Esophagus squamous epithelium (tissue), 5 donors: ENCODE results near the gene TMIE. TPM values are rescaled to one million over a fixed set of nuclear protein-coding genes. Genes with fewer than 3 reads are reported as not detected.
A peak's percentile ranks its signal among the peaks of the same experiment; 100 is the strongest.

Experiments used
- DNase-seq: peaks from one replicate; lab custom pipeline; 2025; lab: John Stamatoyannopoulos, UW
- H3K27ac ChIP-seq, 4 donors: fragments of 200-600 bp; sonication (generic); one replicate each; pipeline ENCODE4 v1.5.1; 2016 to 2019; ENCODE audit warnings: mild to moderate bottlenecking in 1 of 4
- H3K27me3 ChIP-seq, 4 donors: fragments of 200-600 bp; sonication (generic); 1 replicate in 3 of 4; 2 replicates in 1 of 4; pipeline versions ENCODE4 v1.5.1 to v1.6.0; 2017 to 2021; ENCODE audit warnings: antibody characterized with exemption in 1 of 4
- H3K36me3 ChIP-seq, 3 donors: fragments of 200-600 bp; sonication (generic); one replicate each; pipeline ENCODE4 v1.5.1; 2016 to 2019
- H3K4me1 ChIP-seq, 3 donors: fragments of 200-600 bp; sonication (generic); one replicate each; pipeline ENCODE4 v1.5.1; 2017 to 2019
- H3K4me3 ChIP-seq, 4 donors: fragments of 200-600 bp; sonication (generic); 1 replicate in 3 of 4; 2 replicates in 1 of 4; pipeline ENCODE4 v1.5.1; 2016 to 2019; ENCODE audit warnings: mild to moderate bottlenecking in 2 of 4, moderate library complexity in 1 of 4
- H3K9me3 ChIP-seq, 3 donors: fragments of 200-600 bp; sonication (generic); one replicate each; pipeline ENCODE4 v1.5.1; 2016 to 2019
- POLR2A ChIP-seq, 4 donors: fragments of 450-650 bp; IDR thresholded peaks; one replicate each; pipeline ENCODE4 v1.6.1; 2017; ENCODE audit warnings: antibody characterized with exemption in 4 of 4, mild to moderate bottlenecking in 4 of 4, moderate library complexity in 3 of 4
- WGBS, 2 donors: methylation state at CpG; one replicate each; pipeline ENCODE4 v1.1.5; 2018; 5-methylcytosine and 5-hydroxymethylcytosine counted together
- intact Hi-C: fragments of 100-400 bp; cut with DNase I; formaldehyde crosslinking; loops from one replicate; pipeline ENCODE4 v1.15.0; 2022
- total RNA-seq, 4 donors: library from RNA; depleted of rRNA; stranded (reverse); fragments of >200 nt; gene quantifications; one replicate each; pipeline ENCODE4 v1.1.0, GENCODE V29; 2016
- TF ChIP-seq, protein P1 (sequence below), 6 experiments: fragments of 450-650 bp in 4 of 6; fragments of 200-600 bp in 2 of 6; sonication (generic) in 2 of 6; IDR thresholded peaks; one replicate each; pipeline ENCODE4 v1.5.1; 2016 to 2019; ENCODE audit warnings: antibody characterized with exemption in 6 of 6, mild to moderate bottlenecking in 4 of 6, moderate library complexity in 4 of 6
- donor health status: DM: yes; HTN: yes; CAD: no.

Gene TMIE
- total RNA-seq, 4 donors from 2014 or later: 0.18 to 1.1 (median 0.61) TPM

DNA sequence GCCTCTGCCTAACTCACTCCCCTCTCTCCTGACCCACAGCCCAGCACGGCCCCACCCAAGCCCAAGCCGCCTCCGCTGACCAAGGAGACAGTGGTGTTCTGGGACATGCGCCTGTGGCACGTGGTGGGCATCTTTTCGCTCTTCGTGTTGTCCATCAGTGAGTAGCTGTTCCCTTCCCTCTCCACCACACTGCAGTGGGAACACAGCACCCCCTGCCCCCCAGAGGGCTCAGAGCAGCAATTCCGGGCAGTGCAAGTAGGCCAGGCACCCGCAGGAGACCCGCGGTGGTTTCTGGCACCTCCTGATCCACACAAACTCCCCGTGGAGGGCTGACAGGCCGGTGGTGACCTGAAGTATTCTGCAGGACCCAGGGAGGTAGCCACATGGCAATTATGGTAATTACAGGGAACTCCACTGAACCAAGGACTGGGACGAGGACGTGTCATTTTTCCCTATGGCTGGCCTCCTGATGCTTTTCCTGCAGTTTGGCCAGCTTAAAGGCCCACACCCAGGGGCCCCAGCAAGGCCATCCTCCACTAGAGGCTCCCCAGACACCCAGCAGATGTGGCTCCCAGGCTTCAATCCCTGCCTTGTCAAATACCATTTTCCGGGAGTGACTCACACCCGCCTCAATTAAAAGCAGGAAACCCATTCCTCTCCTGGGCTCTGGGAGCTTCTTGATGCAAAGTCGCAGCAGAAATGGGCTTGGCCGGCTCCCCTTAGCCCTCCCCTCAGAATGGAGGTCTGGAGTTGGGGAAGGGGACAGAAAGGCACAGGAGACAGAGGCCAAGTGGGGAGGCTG, 4.8 kb downstream of the TMIE start:
- Histone ChIP-seq H3K27me3 (peaks cover 0 to 25% (median 0%) of the 10 kb centered on the region in 4 donors), H3K4me1 (peaks cover 6 to 23% (median 12%) of the 10 kb centered on the region in 3 donors), H3K36me3 (no peaks in the 10 kb centered on the region), H3K9me3 (no peaks in the 10 kb centered on the region), H3K27ac (no peak overlapping the region), H3K4me3 (no peak overlapping the region)
- WGBS, 2 donors: 65 to 71% methylated on average over 5 to 13 of the region's 19 CpGs
- no peak for DNase-seq
- intact Hi-C loops: loop anchor here (5.0 kb wide), 1 partner anchor 186 kb away; no protein-coding TSS in a partner anchor
- TF ChIP-seq POLR2A (IDR thresholded peaks at IDR 0.05): no peak
- TF ChIP-seq, protein P1, sequence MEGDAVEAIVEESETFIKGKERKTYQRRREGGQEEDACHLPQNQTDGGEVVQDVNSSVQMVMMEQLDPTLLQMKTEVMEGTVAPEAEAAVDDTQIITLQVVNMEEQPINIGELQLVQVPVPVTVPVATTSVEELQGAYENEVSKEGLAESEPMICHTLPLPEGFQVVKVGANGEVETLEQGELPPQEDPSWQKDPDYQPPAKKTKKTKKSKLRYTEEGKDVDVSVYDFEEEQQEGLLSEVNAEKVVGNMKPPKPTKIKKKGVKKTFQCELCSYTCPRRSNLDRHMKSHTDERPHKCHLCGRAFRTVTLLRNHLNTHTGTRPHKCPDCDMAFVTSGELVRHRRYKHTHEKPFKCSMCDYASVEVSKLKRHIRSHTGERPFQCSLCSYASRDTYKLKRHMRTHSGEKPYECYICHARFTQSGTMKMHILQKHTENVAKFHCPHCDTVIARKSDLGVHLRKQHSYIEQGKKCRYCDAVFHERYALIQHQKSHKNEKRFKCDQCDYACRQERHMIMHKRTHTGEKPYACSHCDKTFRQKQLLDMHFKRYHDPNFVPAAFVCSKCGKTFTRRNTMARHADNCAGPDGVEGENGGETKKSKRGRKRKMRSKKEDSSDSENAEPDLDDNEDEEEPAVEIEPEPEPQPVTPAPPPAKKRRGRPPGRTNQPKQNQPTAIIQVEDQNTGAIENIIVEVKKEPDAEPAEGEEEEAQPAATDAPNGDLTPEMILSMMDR (IDR thresholded peaks at IDR 0.05): peak in 1 of 6 experiments; percentile 11

- Histone ChIP-seq H3K27ac (no peak overlapping the region), H3K4me3 (no peak overlapping the region), H3K4me1 (peaks cover 0 to 12% (median 7%) of the 10 kb centered on the region in 3 donors), H3K27me3 (peaks cover 0 to 15% (median 0%) of the 10 kb centered on the region in 4 donors), H3K9me3 (no peaks in the 10 kb centered on the region), H3K36me3 (no peaks in the 10 kb centered on the region)
- intact Hi-C loops: loop anchor here (5.0 kb wide), 1 partner anchor 185 kb away; no protein-coding TSS in a partner anchor
- DNase-seq: no peak
- no peak for TF ChIP-seq POLR2A (IDR thresholded peaks at IDR 0.05)
- TF ChIP-seq, protein P1 (IDR thresholded peaks at IDR 0.05): no peak
- 77 to 78% methylated on average over 7 to 10 of the region's 13 CpGs for WGBS, 2 donors
Measured at GRCh38 chr3:46706771-46707582, 5.8 kb downstream of the TMIE start.

DNA sequence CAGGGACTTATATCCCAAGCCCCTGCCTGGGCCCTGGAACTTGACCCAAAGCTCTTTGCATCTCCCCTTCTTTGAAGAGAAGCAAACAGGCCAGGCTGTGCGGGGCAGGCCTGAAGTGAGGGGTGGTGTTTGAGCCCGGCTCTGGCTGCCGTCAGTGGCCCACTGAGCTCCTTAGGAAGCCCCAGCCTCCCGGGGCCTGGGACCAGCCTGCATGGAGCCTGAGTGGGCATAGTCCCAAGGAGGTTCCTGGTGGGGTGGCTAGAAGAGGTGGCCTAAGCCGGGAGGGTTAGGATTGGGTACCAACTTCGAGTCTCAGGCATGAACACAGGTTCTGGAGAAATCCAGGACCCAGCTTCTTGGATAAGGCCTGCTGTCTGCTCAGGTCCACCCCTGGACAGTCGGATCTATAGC, 6.4 kb downstream of the TMIE start:
- H3K4me3 ChIP-seq: no peak overlapping the region
- no peaks in the 10 kb centered on the region for H3K9me3 ChIP-seq
- intact Hi-C loops: loop anchor here (5.0 kb wide), 1 partner anchor 185 kb away; no protein-coding TSS in a partner anchor
- peaks cover 0 to 12% (median 7%) of the 10 kb centered on the region in 3 donors for H3K4me1 ChIP-seq
- peaks cover 0 to 9% (median 0%) of the 10 kb centered on the region in 4 donors for H3K27me3 ChIP-seq
- 80 to 82% methylated on average over 3 to 5 of the region's 7 CpGs for WGBS, 2 donors
- TF ChIP-seq POLR2A (IDR thresholded peaks at IDR 0.05): no peak
- TF ChIP-seq, protein P1 (IDR thresholded peaks at IDR 0.05): no peak
- no peak for DNase-seq
- H3K27ac ChIP-seq: no peak overlapping the region
- H3K36me3 ChIP-seq: no peaks in the 10 kb centered on the region

DNA sequence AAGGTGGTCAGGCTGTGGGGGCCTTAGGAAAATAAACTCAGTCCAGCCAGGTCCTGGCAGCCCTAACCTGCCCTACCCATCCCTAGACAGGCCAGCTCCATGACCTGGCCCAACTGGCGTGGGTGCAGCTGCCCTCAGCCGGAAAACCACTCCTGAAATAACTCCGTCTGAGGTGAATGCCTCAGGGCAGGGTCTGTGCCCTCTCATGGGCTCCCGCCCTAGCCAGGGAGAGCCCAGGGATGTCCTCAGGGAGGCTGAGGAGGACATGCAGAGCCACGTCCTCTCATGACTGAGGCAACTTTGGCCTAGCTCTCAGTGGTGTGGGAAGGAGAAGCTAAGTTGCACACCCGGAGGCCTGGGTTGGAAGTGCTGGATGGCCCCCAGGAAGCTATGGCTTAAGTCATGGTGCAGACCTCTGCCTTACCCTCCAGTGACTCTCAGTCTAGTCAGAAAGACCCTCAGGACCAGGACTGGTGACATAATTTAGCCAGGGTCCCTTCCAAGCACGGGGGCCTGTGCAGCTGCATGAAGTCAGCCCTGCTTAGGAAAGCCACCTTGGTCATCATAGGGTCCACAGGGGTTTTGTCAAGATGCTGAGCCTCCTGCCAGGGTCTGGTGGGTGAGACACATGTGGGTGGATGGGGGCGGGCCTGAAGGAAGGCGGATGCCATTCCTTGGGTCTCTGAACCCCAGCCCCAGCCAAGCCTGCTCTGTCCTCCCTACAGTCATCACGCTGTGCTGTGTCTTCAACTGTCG, 7.4 kb downstream of the TMIE start:
- Histone ChIP-seq H3K27me3 (peaks cover 0 to 6% (median 0%) of the 10 kb centered on the region in 4 donors), H3K4me1 (peaks cover 0 to 19% (median 7%) of the 10 kb centered on the region in 3 donors), H3K36me3 (no peaks in the 10 kb centered on the region), H3K4me3 (no peak overlapping the region), H3K27ac (no peak overlapping the region), H3K9me3 (no peaks in the 10 kb centered on the region)
- 90 to 91% methylated on average over 2 to 5 of the region's 11 CpGs for WGBS, 2 donors
- intact Hi-C loops: loop anchor here (5.0 kb wide), 1 partner anchor 184 kb away; no protein-coding TSS in a partner anchor
- DNase-seq: no peak
- no peak for TF ChIP-seq POLR2A (IDR thresholded peaks at IDR 0.05)
- TF ChIP-seq, protein P1 (IDR thresholded peaks at IDR 0.05): no peak
